GM12878 (cell line): ENCODE data around the gene UNC80. TPM values are rescaled to one million over a fixed set of nuclear protein-coding genes. Genes with fewer than 3 reads are reported as not detected.

Source experiments
- CHD1 ChIP-seq: IDR thresholded peaks from 2 replicates; pipeline ENCODE4 v1.6.1; 2012; ENCODE audit warnings: low read depth, low read length, improper control_type of control experiment
- HDAC6 ChIP-seq: fragments of 200-600 bp; sonication (generic); IDR thresholded peaks from one replicate; pipeline ENCODE4 v1.8.0; 2017; ENCODE audit warnings: antibody characterized with exemption; ENCODE audit not compliant: unreplicated experiment
- MXI1 ChIP-seq: fragments of 150-350 bp; IDR thresholded peaks from 2 replicates; pipeline ENCODE4 v1.6.1; 2011; ENCODE audit warnings: low read depth, mild to moderate bottlenecking, inconsistent platforms, low read length, improper control_type of control experiment
- NRF1 ChIP-seq: conservative IDR thresholded peaks from 2 replicates; pipeline ENCODE4 v1.6.1; 2011; ENCODE audit warnings: mild to moderate bottlenecking, low read depth, low read length, improper control_type of control experiment
- RAD51 ChIP-seq: fragments of 450-650 bp; IDR thresholded peaks from 2 replicates; pipeline ENCODE4 v1.6.1; 2016; ENCODE audit warnings: moderate library complexity, mild to moderate bottlenecking, inconsistent platforms
- SUZ12 ChIP-seq: fragments of 200-600 bp; sonication (generic); IDR thresholded peaks from one replicate; pipeline ENCODE4 v1.6.1; 2018; ENCODE audit warnings: antibody characterized with exemption, mild to moderate bottlenecking; ENCODE audit not compliant: unreplicated experiment
- ZSCAN29 ChIP-seq: fragments of 450-650 bp; IDR thresholded peaks from 2 replicates; pipeline ENCODE4 v1.6.1; 2017; ENCODE audit warnings: mild to moderate bottlenecking, moderate library complexity
- polyA plus RNA-seq, 11 experiments: library from polyadenylated mRNA; depleted of rRNA in 4 of 11; unstranded in 6 of 11; stranded (reverse) in 5 of 11; fragments of >200 nt; fragmentation: Nextera tagmentation in 4 of 11; fragmentation: Illumina TruSeq in 1 of 11; extraction: Ambion mirVana in 4 of 11; extraction: Trizol in 1 of 11; gene quantifications; 1 replicate in 1 of 11; 2 replicates in 10 of 11; pipeline versions ENCODE4 v1.2.1 to v1.2.3, GENCODE V29; 2011 to 2016; ENCODE audit warnings: inconsistent platforms in 2 of 11, missing spikeins in 2 of 11, low read depth in 1 of 11
- total RNA-seq, 4 experiments: library from RNA; depleted of rRNA in 3 of 4; stranded (reverse); fragments of >200 nt in 3 of 4; fragmentation: Illumina TruSeq in 1 of 4; extraction: Trizol in 1 of 4; gene quantifications; 2 replicates each; pipeline versions ENCODE4 v1.2.1 to v1.2.3, GENCODE V29; 2013 to 2021
- TF ChIP-seq, protein P1 (sequence below): fragments of 450-650 bp; formaldehyde crosslinking; IDR thresholded peaks from 2 replicates; pipeline ENCODE4 v1.4.0; 2022; ENCODE audit warnings: mild to moderate bottlenecking, moderate library complexity
- TF ChIP-seq, protein P2 (sequence below): fragments of 450-650 bp; IDR thresholded peaks from 2 replicates; pipeline ENCODE4 v1.6.1; 2014; ENCODE audit warnings: mild to moderate bottlenecking
- TF ChIP-seq, protein P3 (sequence below): fragments of 450-650 bp; IDR thresholded peaks from 2 replicates; pipeline ENCODE4 v1.6.1; 2017; ENCODE audit warnings: mild to moderate bottlenecking

Gene UNC80
- total and polyA plus RNA-seq, 10 of the 15 experiments (the other 5 are each of a cell fraction or from before 2014, with no cell fraction given) = not detected

DNA sequence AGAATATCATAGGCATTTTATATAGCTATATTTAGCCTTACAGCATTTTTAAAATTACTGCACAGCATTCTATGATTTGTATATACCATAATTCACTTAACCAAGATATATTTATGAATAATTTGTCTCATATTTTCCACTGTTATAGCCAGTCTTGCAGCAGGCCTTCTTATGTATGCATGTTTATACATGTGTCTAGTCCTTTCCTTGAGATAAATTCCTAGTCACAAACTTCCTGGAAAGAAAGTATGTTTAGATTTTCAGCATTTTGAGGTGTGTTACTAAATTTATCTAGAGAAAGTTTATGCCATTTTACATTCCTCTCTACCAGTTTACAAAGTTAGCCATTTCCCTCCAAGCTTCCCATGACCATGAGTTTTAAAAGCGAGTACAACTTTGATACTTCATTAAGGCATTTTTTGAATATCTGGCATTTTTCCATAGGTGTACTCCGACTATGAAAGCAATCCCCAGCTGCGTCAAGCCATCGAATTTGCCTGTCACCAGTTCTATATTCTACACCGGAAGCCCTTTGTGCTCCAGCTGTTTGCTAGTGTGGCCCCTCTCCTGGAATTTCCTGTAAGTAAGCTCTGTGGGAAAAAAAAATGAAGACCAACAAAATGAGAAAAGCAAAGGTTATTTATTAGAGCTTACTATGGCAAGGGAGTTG, 171.4 kb downstream of the UNC80 start (continued):
- TF ChIP-seq, protein P1, sequence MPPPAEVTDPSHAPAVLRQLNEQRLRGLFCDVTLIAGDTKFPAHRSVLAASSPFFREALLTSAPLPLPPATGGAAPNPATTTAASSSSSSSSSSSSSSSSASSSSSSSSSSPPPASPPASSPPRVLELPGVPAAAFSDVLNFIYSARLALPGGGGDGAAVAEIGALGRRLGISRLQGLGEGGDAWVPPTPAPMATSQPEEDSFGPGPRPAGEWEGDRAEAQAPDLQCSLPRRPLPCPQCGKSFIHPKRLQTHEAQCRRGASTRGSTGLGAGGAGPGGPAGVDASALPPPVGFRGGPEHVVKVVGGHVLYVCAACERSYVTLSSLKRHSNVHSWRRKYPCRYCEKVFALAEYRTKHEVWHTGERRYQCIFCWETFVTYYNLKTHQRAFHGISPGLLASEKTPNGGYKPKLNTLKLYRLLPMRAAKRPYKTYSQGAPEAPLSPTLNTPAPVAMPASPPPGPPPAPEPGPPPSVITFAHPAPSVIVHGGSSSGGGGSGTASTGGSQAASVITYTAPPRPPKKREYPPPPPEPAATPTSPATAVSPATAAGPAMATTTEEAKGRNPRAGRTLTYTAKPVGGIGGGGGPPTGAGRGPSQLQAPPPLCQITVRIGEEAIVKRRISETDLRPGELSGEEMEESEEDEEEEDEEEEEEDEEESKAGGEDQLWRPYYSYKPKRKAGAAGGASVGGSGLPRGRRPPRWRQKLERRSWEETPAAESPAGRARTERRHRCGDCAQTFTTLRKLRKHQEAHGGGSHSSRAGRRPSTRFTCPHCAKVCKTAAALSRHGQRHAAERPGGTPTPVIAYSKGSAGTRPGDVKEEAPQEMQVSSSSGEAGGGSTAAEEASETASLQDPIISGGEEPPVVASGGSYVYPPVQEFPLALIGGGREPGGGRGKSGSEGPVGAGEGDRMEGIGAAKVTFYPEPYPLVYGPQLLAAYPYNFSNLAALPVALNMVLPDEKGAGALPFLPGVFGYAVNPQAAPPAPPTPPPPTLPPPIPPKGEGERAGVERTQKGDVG (CRISPR knock-in tag) = no peak
- TF ChIP-seq CHD1 (no peak), SUZ12 (no peak), NRF1 (no peak), ZSCAN29 (no peak), HDAC6 (no peak), MXI1 (no peak), RAD51 (no peak)
- TF ChIP-seq, protein P2, sequence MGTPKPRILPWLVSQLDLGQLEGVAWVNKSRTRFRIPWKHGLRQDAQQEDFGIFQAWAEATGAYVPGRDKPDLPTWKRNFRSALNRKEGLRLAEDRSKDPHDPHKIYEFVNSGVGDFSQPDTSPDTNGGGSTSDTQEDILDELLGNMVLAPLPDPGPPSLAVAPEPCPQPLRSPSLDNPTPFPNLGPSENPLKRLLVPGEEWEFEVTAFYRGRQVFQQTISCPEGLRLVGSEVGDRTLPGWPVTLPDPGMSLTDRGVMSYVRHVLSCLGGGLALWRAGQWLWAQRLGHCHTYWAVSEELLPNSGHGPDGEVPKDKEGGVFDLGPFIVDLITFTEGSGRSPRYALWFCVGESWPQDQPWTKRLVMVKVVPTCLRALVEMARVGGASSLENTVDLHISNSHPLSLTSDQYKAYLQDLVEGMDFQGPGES = no peak
- TF ChIP-seq, protein P3, sequence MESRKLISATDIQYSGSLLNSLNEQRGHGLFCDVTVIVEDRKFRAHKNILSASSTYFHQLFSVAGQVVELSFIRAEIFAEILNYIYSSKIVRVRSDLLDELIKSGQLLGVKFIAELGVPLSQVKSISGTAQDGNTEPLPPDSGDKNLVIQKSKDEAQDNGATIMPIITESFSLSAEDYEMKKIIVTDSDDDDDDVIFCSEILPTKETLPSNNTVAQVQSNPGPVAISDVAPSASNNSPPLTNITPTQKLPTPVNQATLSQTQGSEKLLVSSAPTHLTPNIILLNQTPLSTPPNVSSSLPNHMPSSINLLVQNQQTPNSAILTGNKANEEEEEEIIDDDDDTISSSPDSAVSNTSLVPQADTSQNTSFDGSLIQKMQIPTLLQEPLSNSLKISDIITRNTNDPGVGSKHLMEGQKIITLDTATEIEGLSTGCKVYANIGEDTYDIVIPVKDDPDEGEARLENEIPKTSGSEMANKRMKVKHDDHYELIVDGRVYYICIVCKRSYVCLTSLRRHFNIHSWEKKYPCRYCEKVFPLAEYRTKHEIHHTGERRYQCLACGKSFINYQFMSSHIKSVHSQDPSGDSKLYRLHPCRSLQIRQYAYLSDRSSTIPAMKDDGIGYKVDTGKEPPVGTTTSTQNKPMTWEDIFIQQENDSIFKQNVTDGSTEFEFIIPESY = no peak
- TF ChIP-seq, all 136 proteins: peak for 0
